ENCODE results near the gene MINDY2.

Gene MINDY2

GRCh38 chr15:58889363-58889762 is 118.3 kb downstream of the MINDY2 start:
- DNase-seq = no peak

- DNase-seq = no peak
Observed at GRCh38 chr15:58898150-58898680, 127.1 kb downstream of the MINDY2 start.

GRCh38 chr15:58900631-58901030 is 129.5 kb downstream of the MINDY2 start:
- DNase-seq = no peak

GRCh38 chr15:58908550-58909309 is 137.6 kb downstream of the MINDY2 start:
- DNase-seq = no peak

- DNase-seq = no peak
Observed at GRCh38 chr15:58909616-58910015, 138.5 kb downstream of the MINDY2 start.

- no peak for DNase-seq
Observed at GRCh38 chr15:58910456-58910855, 139.4 kb downstream of the MINDY2 start.
